ENCODE measurements around the gene AQP10. TPM values are rescaled to one million over a fixed set of nuclear protein-coding genes. Genes with fewer than 3 reads are reported as not detected.

AQP10 gene
- total RNA-seq, 4 donors from 2014 or later: not detected

DNA sequence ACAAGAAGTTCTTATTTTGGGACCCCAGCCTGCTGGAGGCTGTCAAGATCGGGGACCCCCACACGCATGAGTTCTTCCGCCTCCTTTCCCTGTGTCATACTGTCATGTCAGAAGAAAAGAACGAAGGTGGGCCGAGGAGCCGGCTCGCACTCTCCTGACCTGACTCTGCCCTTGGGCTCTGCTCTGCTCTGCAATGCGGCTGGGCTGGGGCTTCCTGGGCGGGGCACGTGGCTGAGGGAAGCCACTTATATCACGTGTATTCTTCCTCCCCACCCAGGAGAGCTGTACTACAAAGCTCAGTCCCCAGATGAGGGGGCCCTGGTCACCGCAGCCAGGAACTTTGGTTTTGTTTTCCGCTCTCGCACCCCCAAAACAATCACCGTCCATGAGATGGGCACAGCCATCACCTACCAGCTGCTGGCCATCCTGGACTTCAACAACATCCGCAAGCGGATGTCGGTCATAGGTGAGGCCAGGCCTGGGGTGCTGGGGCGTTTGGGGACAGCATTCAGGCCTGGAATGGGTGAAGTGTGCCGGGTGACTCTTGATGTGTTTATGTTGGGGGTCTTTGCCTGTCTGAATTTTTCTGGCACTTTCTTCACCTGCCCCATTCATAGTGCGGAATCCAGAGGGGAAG lies 22.1 kb downstream of the AQP10 start:
- H3K27me3 ChIP-seq: no peaks in the 10 kb centered on the region
- intact Hi-C loops (cut with DNase I; ENCODE audit: low total_unique reads): no loop called here
- no peaks in the 10 kb centered on the region for H3K36me3 ChIP-seq

DNA sequence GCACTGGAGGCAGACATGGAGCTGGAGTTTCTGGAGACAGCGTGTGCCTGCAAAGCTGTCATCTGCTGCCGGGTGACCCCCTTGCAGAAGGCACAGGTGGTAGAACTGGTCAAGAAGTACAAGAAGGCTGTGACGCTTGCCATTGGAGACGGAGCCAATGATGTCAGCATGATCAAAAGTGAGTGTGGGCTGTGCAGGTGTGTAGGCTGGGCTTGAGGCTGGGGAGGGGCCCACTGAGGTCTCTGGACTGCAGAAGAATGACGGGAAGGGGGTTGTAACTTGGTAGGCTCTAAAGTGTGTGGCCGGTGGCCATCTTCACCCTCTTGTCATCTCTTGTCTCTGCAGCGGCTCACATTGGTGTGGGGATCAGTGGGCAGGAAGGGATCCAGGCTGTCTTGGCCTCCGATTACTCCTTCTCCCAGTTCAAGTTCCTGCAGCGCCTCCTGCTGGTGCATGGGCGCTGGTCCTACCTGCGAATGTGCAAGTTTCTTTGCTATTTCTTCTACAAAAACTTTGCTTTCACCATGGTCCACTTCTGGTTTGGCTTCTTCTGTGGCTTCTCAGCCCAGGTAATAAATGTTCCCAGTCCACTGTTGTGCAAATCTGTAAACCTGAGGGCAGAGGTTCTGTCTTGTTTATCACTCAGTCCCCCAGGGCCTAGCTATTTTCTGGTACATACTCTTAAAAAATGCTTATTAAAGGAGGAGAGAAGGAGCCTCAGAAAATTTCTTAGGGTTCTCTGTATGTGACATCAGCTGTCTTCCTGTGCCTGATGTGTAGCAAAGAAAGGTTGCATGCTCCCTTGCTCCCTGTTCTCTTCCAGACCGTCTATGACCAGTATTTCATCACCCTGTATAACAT lies 24.3 kb downstream of the AQP10 start:
- DNase-seq: no peak
- TF ChIP-seq, protein P1, sequence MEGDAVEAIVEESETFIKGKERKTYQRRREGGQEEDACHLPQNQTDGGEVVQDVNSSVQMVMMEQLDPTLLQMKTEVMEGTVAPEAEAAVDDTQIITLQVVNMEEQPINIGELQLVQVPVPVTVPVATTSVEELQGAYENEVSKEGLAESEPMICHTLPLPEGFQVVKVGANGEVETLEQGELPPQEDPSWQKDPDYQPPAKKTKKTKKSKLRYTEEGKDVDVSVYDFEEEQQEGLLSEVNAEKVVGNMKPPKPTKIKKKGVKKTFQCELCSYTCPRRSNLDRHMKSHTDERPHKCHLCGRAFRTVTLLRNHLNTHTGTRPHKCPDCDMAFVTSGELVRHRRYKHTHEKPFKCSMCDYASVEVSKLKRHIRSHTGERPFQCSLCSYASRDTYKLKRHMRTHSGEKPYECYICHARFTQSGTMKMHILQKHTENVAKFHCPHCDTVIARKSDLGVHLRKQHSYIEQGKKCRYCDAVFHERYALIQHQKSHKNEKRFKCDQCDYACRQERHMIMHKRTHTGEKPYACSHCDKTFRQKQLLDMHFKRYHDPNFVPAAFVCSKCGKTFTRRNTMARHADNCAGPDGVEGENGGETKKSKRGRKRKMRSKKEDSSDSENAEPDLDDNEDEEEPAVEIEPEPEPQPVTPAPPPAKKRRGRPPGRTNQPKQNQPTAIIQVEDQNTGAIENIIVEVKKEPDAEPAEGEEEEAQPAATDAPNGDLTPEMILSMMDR (IDR thresholded peaks at IDR 0.05): peak in 2 of 4 experiments; percentile 15 to 44
- TF ChIP-seq POLR2A (IDR thresholded peaks at IDR 0.05): no peak
- intact Hi-C loops (cut with DNase I; ENCODE audit: low total_unique reads): no loop called here
- Histone ChIP-seq H3K4me1 (no peaks in the 10 kb centered on the region), H3K27me3 (no peaks in the 10 kb centered on the region), H3K9me3 (no peaks in the 10 kb centered on the region), H3K27ac (no peak overlapping the region), H3K4me3 (no peak overlapping the region), H3K36me3 (no peaks in the 10 kb centered on the region)

More for the DNA sequence above, 22.1 kb downstream of the AQP10 start:
- no peaks in the 10 kb centered on the region for H3K4me1 ChIP-seq
- no peak overlapping the region for H3K4me3 ChIP-seq
- no peak overlapping the region for H3K27ac ChIP-seq
- DNase-seq: no peak
- no peaks in the 10 kb centered on the region for H3K9me3 ChIP-seq
- TF ChIP-seq POLR2A (IDR thresholded peaks at IDR 0.05): no peak
- TF ChIP-seq, protein P1 (IDR thresholded peaks at IDR 0.05): no peak

DNA sequence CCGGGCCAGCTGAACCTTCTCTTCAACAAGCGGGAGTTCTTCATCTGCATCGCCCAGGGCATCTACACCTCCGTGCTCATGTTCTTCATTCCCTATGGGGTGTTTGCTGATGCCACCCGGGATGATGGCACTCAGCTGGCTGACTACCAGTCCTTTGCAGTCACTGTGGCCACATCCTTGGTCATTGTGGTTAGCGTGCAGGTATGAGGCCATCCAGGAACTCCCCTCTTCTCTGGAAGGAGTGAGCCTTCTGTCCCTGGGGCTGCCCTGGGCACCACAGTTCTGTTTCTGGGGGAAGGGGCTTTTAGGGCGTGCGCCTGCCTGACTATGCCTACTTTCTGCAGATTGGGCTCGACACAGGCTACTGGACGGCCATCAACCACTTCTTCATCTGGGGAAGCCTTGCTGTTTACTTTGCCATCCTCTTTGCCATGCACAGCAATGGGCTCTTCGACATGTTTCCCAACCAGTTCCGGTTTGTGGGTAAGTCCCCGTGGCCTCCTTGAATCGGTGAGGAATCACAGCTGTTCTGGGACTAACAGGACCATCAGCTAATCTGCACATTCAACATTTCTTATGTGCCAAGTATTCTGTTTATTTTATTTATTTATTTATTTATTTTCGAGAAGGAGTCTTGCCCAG lies 25.5 kb downstream of the AQP10 start:
- Histone ChIP-seq H3K4me3 (no peak overlapping the region), H3K27ac (no peak overlapping the region), H3K36me3 (no peaks in the 10 kb centered on the region), H3K27me3 (no peaks in the 10 kb centered on the region), H3K4me1 (no peaks in the 10 kb centered on the region), H3K9me3 (no peaks in the 10 kb centered on the region)
- no peak for DNase-seq
- intact Hi-C loops (cut with DNase I; ENCODE audit: low total_unique reads): no loop called here
- TF ChIP-seq, protein P1 (IDR thresholded peaks at IDR 0.05): no peak
- TF ChIP-seq POLR2A (IDR thresholded peaks at IDR 0.05): no peak

DNA sequence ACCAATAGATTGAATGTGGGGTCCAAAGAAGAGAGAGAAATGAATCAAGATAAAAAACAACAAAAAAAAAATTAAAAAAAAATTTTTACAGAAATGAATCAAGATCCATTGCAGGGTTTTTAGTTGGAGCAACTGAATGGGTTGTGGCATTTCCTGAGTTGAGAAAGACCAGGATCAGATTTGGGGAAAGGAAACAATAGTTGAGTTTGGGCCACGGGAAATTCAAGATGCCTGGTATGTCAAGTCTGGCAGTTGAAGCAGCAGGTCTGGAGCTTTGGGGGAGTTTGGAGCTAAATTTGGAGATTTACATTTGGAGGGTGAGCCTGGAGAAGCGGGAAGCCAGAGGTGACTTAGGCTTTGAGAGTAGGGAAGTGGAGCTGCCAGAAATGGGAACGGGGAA lies 27.1 kb downstream of the AQP10 start:
- Histone ChIP-seq H3K27me3 (no peaks in the 10 kb centered on the region), H3K4me3 (no peak overlapping the region), H3K9me3 (no peaks in the 10 kb centered on the region), H3K27ac (no peak overlapping the region), H3K36me3 (no peaks in the 10 kb centered on the region), H3K4me1 (peaks cover 0 to 5% of the 10 kb centered on the region in 2 donors)
- no peak for DNase-seq
- intact Hi-C loops (cut with DNase I; ENCODE audit: low total_unique reads): no loop called here
- TF ChIP-seq, protein P1 (IDR thresholded peaks at IDR 0.05): no peak
- no peak for TF ChIP-seq POLR2A (IDR thresholded peaks at IDR 0.05)
